ENCODE data around the gene RTKN2. TPM values are rescaled to one million over a fixed set of nuclear protein-coding genes. Genes with fewer than 3 reads are reported as not detected.

RTKN2 gene
- total and polyA plus RNA-seq, 10 of the 15 experiments (the other 5 are each of a cell fraction or from before 2014, with no cell fraction given): 0.10 TPM; not detected in 9

DNA sequence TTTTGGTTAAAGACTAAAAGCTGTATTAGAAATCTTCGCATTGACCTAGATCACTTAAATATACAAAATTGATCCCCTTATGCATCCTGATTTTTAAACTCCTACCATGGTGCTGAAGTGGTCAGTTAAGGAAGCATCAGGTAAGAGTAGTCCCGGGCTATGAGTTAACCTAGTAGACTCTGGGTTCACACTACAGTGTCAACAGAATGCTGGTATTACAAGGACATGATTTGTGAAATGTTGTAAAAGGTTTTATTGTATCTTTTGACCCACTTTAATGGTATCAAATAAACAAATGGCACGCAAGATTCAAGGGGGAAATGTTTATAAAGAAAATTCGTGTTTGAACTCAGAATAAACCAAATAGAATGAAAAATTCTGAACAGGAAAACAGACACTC, 36.8 kb downstream of the RTKN2 start (continued):
- TF ChIP-seq HDAC6 (IDR thresholded peaks at IDR 0.05; ENCODE audit: unreplicated experiment) (no peak), NR2C1 (IDR thresholded peaks at IDR 0.05) (no peak), SP1 (IDR thresholded peaks at IDR 0.05; ENCODE audit: low read depth, low read length) (no peak), POU2F2 (IDR thresholded peaks at IDR 0.05; ENCODE audit: borderline replicate concordance, low read depth, low read length) (no peak)

DNA sequence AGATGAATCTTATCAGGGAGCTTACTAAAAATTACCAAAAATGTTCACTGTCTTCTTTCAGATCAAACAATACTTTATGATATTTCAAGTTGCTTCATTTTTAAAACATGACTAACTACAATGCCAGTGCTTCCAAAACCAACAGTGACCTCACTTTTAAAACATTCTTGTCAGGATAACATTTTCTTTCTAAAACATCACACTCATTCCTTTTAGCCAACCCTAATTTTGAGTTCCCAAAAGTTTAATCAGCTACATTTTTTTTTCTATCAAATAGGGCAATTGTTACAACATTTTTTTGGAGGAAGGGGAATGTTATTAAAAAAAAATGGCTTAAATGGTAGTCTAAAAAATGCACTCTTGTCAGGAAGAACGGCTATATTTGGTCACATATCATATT, 37.3 kb downstream of the RTKN2 start:
- ChIA-PET RAD21 (ENCODE audit: unreplicated experiment) (no interaction called here), CTCF (interaction anchor here (1.3 to 1.4 kb wide), 2 partner anchors 14 to 333 kb away, joined by 3 to 6 read pairs; no protein-coding TSS in a partner anchor), SMC1A (ENCODE audit: uncharacterized antibody, unreplicated experiment) (interaction anchor here (0.6 to 1.2 kb wide), 2 partner anchors 9 to 259 kb away, joined by 3 read pairs; no protein-coding TSS in a partner anchor), POLR2A (no interaction called here)
- TF ChIP-seq CREB1 (IDR thresholded peaks at IDR 0.05; ENCODE audit: low read depth): no peak
- TF ChIP-seq, protein P1, sequence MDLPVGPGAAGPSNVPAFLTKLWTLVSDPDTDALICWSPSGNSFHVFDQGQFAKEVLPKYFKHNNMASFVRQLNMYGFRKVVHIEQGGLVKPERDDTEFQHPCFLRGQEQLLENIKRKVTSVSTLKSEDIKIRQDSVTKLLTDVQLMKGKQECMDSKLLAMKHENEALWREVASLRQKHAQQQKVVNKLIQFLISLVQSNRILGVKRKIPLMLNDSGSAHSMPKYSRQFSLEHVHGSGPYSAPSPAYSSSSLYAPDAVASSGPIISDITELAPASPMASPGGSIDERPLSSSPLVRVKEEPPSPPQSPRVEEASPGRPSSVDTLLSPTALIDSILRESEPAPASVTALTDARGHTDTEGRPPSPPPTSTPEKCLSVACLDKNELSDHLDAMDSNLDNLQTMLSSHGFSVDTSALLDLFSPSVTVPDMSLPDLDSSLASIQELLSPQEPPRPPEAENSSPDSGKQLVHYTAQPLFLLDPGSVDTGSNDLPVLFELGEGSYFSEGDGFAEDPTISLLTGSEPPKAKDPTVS (IDR thresholded peaks at IDR 0.05; ENCODE audit: low read depth, low read length): no peak
- no peak for TF ChIP-seq SMAD5 (IDR thresholded peaks at IDR 0.05; ENCODE audit: low read depth)
- TF ChIP-seq IKZF1 (conservative IDR thresholded peaks at IDR 0.05): no peak
- TF ChIP-seq WRNIP1 (IDR thresholded peaks at IDR 0.05; ENCODE audit: borderline replicate concordance, low read depth, low read length): no peak
- no peak for TF ChIP-seq POU2F2 (IDR thresholded peaks at IDR 0.05; ENCODE audit: borderline replicate concordance, low read depth, low read length)
- TF ChIP-seq, protein P2, sequence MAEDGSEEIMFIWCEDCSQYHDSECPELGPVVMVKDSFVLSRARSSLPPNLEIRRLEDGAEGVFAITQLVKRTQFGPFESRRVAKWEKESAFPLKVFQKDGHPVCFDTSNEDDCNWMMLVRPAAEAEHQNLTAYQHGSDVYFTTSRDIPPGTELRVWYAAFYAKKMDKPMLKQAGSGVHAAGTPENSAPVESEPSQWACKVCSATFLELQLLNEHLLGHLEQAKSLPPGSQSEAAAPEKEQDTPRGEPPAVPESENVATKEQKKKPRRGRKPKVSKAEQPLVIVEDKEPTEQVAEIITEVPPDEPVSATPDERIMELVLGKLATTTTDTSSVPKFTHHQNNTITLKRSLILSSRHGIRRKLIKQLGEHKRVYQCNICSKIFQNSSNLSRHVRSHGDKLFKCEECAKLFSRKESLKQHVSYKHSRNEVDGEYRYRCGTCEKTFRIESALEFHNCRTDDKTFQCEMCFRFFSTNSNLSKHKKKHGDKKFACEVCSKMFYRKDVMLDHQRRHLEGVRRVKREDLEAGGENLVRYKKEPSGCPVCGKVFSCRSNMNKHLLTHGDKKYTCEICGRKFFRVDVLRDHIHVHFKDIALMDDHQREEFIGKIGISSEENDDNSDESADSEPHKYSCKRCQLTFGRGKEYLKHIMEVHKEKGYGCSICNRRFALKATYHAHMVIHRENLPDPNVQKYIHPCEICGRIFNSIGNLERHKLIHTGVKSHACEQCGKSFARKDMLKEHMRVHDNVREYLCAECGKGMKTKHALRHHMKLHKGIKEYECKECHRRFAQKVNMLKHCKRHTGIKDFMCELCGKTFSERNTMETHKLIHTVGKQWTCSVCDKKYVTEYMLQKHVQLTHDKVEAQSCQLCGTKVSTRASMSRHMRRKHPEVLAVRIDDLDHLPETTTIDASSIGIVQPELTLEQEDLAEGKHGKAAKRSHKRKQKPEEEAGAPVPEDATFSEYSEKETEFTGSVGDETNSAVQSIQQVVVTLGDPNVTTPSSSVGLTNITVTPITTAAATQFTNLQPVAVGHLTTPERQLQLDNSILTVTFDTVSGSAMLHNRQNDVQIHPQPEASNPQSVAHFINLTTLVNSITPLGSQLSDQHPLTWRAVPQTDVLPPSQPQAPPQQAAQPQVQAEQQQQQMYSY (CRISPR knock-in tag; IDR thresholded peaks at IDR 0.05): no peak
- TF ChIP-seq BMI1 (IDR thresholded peaks at IDR 0.05; ENCODE audit: borderline replicate concordance): no peak
- TF ChIP-seq PAX8 (IDR thresholded peaks at IDR 0.05): no peak
- no peak for TF ChIP-seq ESRRA (IDR thresholded peaks at IDR 0.05; ENCODE audit: low read length)
- no peak for TF ChIP-seq HDAC6 (IDR thresholded peaks at IDR 0.05; ENCODE audit: unreplicated experiment)
- TF ChIP-seq CHD1 (IDR thresholded peaks at IDR 0.05; ENCODE audit: low read depth, low read length): no peak
- TF ChIP-seq, protein P3, sequence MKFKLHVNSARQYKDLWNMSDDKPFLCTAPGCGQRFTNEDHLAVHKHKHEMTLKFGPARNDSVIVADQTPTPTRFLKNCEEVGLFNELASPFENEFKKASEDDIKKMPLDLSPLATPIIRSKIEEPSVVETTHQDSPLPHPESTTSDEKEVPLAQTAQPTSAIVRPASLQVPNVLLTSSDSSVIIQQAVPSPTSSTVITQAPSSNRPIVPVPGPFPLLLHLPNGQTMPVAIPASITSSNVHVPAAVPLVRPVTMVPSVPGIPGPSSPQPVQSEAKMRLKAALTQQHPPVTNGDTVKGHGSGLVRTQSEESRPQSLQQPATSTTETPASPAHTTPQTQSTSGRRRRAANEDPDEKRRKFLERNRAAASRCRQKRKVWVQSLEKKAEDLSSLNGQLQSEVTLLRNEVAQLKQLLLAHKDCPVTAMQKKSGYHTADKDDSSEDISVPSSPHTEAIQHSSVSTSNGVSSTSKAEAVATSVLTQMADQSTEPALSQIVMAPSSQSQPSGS (IDR thresholded peaks at IDR 0.05; ENCODE audit: low read length): no peak
- no peak for TF ChIP-seq RCOR1 (conservative IDR thresholded peaks at IDR 0.05; ENCODE audit: low read depth, low read length)
- no peak for TF ChIP-seq SUZ12 (IDR thresholded peaks at IDR 0.05; ENCODE audit: unreplicated experiment)
- Histone ChIP-seq H4K20me1 (ENCODE audit: control insufficient read depth, insufficient read depth) (no peaks in the 10 kb centered on the region), H3K27ac (ENCODE audit: control insufficient read depth, insufficient read depth) (no peak overlapping the region), H2AFZ (ENCODE audit: control insufficient read depth, low read depth, low read length) (no peak overlapping the region), H3K4me1 (ENCODE audit: control insufficient read depth, insufficient read depth, low read length) (no peaks in the 10 kb centered on the region), H3K79me2 (ENCODE audit: control insufficient read depth, insufficient read depth, low read length) (no peaks in the 10 kb centered on the region), H3K36me3 (ENCODE audit: control insufficient read depth in 2 of 2, insufficient read depth in 2 of 2, low read length in 1 of 2) (no peaks in the 10 kb centered on the region), H3K9me3 (replicated peaks; ENCODE audit: control insufficient read depth, insufficient read depth, low read length) (no peaks in the 10 kb centered on the region), H3K9ac (ENCODE audit: control insufficient read depth, insufficient read depth, low read length) (no peak overlapping the region), H3K4me3 (no peak overlapping the region), H3K27me3 (replicated peaks in 1 of 2; ENCODE audit: control insufficient read depth in 2 of 2, insufficient read depth in 2 of 2, low read length in 1 of 2) (no peaks in the 10 kb centered on the region), H3K4me2 (ENCODE audit: control insufficient read depth, insufficient read depth) (no peak overlapping the region)
- ATAC-seq (no peak), DNase-seq (ENCODE audit: low read depth, low spot score) (no peak), FAIRE-seq (no peak)
- WGBS (ENCODE audit: insufficient coverage, insufficient replicate concordance, low lambda C conversion rate, missing lambda C conversion rate): 88% methylated on average over 1 of the region's 1 CpG
- BruUV-seq (replicated peaks): no TSS peak
- in situ Hi-C loops (cut with MboI) (no loop called here), intact Hi-C loops (cut with micrococcal nuclease; ENCODE audit: unreplicated experiment) (no loop called here)
